ENCODE data around the gene PCYOX1L.
"Not testable (repeated sequence)": the region's sequence is repeated elsewhere in the genome, so short reads cannot be mapped to it uniquely, and the experiment has no call there.

PCYOX1L gene

DNA sequence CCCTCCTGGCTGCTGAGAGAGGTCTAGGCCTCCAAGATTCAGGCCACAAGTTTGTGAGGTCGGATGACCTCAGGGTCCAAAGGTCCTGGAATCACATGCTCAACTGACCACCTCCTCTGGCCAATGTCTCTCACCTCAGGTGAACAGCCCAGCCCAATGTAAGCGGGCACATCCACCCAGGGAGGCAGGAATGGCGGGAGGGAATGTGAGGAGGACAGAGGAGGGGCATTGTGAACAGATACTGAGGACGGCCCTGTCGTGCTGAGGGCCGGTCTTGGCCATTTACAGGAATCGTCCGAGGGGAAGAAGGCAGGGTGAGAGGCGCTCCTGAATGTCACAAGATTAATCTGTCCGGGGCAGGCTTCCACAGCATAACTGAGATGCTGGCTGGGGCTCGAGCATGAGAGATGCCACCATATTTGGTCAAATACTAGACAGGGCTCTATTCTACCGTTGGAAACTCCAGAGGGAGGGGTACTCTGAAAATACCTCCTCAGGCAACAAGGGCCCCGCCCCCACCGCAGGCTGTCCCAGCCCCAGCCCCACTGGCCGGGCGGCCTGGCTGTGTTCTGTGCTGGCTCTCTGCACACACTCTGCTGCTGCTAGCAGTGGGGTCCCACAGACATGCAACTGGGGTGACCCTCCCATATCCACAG is 22.7 kb downstream of the PCYOX1L start:
- H3K4me3 ChIP-seq (ENCODE audit: low read depth, low read length), result no peak overlapping the region
- DNase-seq (ENCODE audit: low read depth), result no peak

DNA sequence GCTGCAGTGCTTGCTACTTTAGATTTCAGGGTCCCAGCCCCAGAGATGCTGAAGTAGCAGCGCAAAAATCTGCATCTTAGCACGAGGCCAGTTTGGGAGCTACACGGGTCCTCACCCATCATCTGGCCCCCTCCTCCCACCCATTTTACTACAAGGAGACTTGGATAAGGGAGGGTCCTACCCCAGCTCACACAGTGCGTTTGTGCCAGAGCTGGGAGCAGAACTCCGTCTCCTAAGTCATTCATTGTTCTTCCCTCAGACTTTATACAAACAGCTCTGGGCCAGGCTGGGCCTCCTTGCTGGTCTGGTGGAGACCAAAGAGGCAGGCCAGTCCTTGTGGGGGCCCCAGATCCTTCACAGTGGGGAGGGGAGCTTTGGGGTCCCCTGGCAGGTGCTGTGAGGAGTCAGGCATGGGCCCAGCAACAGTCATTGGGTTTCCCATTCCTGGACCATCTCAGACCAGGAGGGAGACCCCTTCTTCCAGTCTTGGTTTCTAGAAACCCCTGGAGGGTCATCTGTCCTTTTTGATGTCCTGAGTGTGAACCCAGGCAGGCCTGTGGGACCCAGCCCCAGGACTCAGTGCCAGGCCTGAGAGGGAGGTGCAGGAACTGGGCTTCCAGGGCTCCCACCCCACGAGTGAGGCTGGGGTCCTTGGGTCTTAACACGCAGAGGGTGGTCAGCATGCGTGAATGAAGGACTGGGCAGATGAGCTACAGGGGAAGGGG is 23.6 kb downstream of the PCYOX1L start:
- no peak for DNase-seq (ENCODE audit: low read depth)
- H3K4me3 ChIP-seq (ENCODE audit: low read depth, low read length), result no peak overlapping the region

DNA sequence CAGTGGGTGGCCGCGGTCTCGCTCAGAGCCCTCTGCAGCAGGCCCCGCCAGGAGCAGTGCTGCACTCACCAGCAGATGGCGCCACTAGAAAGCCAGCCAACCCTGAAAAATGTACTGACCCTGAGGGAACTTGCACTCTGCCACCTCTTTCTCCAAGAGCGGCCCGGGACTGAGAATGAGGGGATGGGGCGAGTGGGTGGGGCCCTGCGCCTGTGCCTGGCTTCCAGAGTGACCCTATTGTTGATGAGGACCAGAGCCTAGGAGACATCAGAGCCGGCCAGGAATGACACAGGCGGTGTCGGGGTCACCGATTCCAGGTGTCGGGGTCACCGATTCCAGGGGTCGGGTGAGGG is 24.1 kb downstream of the PCYOX1L start:
- DNase-seq (ENCODE audit: low read depth), result no peak
- H3K4me3 ChIP-seq (ENCODE audit: low read depth, low read length), result no peak overlapping the region

DNA sequence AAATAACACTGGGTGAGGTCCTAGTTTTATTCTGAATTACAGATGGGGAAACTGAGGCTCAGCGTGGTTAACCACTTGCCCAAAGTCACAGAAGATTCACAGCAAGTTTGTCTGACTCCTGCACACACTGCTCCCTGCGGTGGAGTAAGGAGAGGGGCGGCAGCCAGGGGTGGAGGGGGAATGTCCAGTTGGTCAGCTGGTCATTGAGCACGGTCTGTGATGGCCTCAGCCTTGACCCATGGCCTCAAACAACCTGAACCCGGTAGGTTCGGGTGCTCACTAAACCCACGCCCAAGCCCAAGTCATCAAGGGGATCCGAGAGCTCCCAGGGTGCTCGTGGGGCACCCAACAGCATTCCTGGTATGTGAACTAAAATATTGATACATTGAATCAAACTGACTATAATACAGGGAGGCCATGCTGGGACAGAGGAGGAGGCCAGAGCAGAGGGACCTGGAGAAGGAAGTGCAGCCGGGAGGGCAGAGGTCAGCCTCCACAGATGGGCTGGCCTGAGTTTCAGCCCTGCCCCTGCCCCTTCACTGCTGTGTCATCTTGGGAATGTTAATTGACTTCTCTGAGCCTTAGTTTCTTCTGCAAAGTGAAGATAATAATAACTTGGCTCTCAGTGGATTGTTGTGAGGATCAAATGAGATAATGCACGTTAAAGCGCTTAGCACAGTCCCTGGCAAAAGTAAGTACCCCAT is 24.8 kb downstream of the PCYOX1L start:
- no peak overlapping the region for H3K4me3 ChIP-seq (ENCODE audit: low read depth, low read length)
- DNase-seq (ENCODE audit: low read depth), result no peak

DNA sequence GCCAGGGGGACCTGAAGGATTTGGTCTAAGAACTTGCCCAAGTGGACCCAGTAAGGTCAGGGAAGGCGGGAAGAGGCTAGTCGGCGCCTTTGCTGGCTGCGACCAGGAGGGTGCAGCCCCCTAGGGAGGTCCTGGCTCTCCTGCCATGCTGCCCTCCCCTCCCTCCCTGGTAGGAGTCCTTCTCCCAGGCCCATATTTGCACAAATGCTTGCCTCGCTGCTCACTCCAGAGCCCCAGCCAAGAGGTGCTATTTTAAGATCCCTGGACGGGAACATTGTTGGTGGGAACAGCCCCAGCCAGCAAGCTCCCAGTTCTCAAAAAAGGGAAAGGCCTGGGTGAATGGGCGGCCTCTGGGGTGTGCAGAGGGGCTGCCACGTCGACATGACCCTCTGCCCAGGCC is 25.6 kb downstream of the PCYOX1L start:
- DNase-seq (ENCODE audit: low read depth), result no peak

DNA sequence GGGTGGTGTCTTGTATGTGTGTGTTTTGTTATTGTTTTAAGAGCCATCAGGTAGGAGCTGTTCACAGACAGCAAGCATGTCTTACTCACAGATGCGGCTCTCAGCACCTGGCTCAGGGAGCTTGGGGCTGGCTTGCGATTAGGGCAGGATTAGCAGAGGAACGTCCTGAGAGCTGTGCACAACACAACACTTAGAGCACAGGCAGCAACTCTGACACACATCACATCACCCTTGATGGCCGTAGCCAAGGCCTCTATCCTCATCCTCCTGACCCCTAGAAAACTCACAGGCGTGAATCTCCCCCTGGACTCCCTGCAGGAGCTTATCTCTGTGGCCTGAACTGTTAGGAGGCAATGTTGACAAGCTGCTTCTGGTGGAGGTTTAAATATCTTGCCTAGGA is 28.3 kb downstream of the PCYOX1L start:
- no peak for DNase-seq (ENCODE audit: low read depth)

More for the DNA sequence above, 25.6 kb downstream of the PCYOX1L start:
- H3K4me3 ChIP-seq (ENCODE audit: low read depth, low read length), result no peak overlapping the region

DNA sequence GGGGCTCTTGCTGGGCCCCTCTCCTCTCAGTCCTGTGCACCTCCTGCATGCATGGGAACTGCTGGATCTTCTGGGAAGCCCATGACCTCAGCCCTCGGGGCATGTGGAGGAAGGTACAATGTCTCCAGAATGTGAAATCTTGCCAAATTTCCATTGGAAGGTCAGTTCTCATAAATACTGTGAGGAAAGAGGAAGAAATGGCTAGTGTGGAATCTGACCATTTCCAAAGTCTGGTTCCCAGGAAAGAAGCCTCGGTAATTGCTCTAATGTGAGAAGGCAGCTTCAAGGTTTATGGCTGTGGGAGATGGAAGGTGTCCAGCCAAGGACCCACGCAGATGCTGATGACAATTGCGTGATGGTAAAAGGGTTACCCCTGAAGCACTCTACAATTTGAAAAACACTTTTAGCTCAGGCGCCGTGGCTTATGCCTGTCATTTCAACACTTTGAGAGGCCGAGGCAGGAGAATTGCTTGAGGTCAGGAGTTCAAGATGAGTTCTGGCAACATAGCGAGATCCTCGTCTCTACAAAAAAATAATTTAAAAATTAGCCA is 29.3 kb downstream of the PCYOX1L start:
- DNase-seq (ENCODE audit: low read depth), result peak; percentile 79
- no peak overlapping the region for H3K4me3 ChIP-seq (ENCODE audit: low read depth, low read length)

More for the DNA sequence above, 28.3 kb downstream of the PCYOX1L start:
- H3K4me3 ChIP-seq (ENCODE audit: low read depth, low read length), result no peak overlapping the region

DNA sequence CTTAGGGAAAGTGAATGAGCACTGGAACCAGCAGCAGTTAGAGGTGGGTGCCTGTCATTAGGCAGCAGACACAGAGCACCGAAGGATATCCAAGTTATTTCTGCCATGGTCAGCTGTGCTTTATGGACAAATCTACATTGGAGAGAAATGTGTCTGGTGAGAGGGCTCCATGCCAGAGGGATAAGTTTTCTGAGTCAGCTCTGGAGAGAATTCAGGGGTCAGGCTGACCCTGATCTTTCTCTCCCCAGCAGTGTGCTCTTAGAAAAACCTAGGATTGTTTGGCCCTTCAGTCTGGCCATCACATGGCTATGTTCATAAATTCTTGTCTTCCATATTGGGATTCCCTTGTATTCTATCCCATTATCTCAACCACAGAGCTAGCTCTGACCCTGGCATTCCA is 30.1 kb downstream of the PCYOX1L start:
- peak; percentile 79 for DNase-seq (ENCODE audit: low read depth)
- no peak overlapping the region for H3K4me3 ChIP-seq (ENCODE audit: low read depth, low read length)

DNA sequence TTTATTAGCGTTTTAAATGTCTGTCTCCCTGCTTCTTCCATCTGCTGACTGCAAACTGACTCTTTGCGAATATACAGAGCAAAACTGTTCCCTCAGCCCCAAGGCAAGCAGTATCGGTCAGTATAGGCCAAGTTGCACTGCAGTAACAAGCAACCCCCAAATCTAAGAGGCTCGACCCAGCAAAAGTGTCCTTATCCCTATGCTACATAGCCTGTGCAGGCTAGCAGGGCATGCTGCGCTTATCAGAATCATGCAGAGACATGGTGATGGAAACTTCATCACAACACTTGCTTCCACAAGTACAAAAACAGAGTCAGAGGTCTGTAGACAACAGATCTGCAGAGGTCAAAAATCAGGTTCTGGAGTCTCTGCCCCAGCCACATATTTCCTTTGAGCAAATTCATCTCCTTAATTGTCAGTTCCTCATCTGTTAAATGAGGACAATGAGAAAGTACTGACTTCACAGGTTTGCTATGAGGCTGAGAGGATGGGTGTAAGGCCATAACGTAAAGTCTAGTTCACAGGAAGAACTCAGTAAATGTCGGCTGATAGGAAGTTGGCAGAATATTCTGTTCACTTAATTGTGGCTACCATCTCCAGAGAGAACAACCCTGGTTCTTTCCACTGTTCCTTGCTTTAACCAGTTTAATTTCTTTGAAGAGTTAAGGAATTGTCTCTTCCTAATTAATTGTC is 30.8 kb downstream of the PCYOX1L start:
- no peak for DNase-seq (ENCODE audit: low read depth)
- no peak overlapping the region for H3K4me3 ChIP-seq (ENCODE audit: low read depth, low read length)

DNA sequence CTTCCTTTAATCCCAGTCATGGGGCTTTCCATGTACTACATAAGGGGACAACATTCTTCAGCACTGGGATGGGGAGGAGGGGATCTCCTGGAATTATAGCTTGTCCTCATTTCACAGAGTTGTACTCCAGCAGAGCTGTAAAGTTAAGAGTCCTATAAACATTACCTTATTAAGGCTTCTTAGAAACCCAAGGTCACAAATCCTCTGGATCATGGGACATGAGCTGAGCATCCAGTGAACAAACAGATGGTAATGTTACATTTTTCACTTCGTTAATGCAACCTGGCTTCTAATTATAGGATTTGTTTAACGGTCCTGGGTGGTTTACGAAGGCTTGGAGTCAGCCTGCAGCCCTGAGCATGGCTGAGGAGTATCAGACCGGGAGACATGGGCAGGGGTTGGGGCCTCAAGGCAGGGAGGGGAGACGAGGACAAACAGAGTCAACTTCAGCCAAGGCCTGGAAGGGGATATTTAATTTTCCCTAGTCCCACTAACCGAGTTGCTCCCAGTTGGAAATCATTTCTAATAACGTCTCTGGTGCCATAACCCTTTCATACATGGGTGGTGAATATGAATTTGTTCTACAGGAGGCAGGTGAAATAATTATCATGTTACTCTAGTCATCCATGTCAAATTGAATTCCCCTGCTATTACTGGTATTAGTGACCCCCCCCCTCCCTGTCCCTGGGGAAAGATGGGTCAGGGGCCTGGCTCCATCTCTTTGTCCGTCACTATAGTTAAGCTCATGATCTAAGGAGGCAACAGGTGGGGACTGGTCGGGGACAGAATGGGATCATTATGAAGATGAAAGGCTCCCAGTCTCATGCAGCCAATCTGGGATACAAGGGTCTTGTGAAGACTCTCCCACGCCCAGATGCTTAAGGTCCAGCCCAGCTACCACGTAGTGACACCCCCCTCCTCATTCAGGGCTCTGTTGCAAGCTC is 32.0 kb downstream of the PCYOX1L start:
- H3K4me3 ChIP-seq (ENCODE audit: low read depth, low read length), result no peak overlapping the region
- DNase-seq (ENCODE audit: low read depth), result no peak

DNA sequence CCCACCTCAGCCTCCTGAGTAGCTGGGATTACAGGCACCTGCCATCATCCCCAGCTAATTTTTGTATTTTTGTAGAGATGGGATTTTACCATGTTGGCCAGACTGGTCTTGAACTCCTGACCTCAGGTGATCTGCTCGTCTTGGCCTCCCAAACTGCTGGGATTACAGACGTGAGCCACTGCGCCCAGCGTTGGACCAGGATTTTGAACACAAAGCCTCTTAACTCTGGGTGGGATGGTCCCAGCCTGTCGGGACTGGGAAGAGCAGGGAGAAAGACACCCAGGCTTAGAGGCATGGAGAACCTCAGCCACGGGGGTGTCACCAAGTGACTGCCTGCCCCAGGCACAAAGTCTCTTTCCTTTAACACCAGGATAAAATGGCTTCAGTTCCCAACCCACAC is 33.2 kb downstream of the PCYOX1L start:
- not testable (repeated sequence) for DNase-seq (ENCODE audit: low read depth); H3K4me3 ChIP-seq (ENCODE audit: low read depth, low read length)

DNA sequence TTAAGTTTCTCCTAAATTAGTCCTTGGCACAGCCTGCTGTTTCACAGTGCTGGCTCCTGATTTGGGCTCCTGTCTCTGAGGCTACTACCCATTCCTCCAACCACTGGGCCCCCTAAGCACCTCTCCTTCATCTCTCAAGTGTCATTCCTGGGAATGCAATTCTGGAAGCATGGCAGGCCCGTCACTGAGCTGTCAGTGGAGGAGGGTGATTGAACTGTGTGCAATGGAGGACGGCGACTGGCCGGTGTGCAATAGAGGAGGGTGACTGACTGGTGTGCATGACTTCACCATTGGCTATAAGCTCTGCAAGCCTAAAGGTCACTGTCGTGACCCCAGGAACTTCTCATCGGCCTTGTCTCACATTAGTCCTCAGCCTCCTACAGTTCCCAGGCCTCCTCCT is 33.7 kb downstream of the PCYOX1L start:
- DNase-seq (ENCODE audit: low read depth), result no peak
- no peak overlapping the region for H3K4me3 ChIP-seq (ENCODE audit: low read depth, low read length)

DNA sequence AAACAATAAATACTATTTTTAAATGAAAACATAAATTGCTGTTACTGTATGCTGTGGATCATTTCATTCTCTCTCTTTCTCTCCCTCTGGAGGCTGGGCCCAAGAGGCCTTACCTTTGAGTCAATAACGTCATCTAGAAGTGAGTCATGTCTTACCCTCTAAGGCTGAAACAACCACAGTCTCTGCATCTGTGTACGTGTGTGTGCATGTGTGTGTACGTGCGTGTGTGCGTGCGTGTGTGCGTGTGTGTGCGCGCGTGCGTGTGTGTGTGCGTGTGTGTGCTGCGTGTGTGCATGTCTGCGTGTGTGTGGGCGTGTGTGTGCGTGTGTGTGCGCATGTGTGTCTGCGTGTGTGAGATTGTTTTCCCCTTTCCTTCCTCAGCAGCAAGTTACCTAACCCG is 34.9 kb downstream of the PCYOX1L start:
- H3K4me3 ChIP-seq (ENCODE audit: low read depth, low read length), result no peak overlapping the region
- DNase-seq (ENCODE audit: low read depth), result peak; percentile 83

DNA sequence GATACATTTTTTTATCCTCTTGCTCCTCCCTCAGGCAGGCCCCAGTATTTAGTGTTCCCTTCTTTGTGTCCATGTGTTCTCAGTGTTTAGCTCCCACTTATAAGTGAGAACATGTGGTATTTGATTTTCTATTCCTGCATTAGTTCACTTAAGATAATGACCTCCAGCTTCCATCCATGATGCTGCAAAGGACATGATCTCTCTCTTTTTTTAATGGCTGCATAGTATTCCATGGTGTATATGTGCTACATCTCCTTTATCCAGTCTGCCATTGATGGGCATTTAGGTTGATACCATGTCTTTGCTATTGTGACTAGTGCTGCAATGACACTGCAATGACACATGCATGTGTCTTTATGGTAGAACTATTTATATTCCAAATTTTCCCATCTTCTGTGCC is 37.1 kb downstream of the PCYOX1L start:
- not testable (repeated sequence) for DNase-seq (ENCODE audit: low read depth); H3K4me3 ChIP-seq (ENCODE audit: low read depth, low read length)

DNA sequence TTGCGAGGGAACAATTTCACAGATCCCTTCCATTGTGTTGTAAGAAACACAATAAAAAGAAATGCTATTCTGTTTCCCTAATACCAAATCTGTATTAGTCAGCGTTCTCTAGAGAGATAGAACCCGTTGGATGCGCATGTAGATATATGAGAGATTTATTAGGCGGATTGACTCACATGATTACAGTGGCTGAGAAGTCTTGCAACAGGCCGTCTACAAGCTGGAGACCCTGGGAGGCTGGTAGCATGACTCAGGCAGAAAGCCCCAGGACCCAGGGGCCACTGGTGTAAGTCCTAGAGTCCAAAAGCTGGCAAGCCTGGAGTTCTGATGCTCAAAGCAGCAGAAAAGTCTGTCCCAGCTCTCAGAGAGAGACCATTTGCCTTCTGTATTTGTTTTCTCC is 39.7 kb downstream of the PCYOX1L start:
- peak; percentile 99 for DNase-seq (ENCODE audit: low read depth)
- H3K4me3 ChIP-seq (ENCODE audit: low read depth, low read length), result no peak overlapping the region

DNA sequence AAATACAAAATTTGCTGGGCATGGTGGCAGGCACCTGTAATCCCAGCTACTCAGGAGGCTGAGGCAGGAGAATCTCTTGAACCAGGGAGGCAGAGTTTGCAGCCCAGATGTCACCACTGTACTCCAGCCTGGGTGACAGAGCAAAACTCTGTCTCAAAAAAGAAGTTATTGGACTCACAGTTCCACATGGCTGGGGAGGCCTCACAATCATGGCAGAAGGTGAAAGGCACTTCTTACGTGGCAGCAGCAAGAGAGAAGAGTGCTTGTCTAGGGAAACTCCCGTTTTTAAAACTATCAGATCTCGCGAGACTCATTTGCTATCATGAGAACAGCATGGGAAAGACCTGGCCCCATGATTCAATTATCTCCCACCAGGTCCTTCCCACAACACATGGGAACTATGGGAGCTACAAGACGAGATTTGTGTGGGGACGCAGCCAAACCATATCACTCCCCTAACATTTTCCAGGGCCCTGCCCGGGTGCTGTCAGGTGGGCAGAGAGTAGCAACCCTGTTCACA is 41.0 kb downstream of the PCYOX1L start:
- not testable (repeated sequence) for DNase-seq (ENCODE audit: low read depth); H3K4me3 ChIP-seq (ENCODE audit: low read depth, low read length)

DNA sequence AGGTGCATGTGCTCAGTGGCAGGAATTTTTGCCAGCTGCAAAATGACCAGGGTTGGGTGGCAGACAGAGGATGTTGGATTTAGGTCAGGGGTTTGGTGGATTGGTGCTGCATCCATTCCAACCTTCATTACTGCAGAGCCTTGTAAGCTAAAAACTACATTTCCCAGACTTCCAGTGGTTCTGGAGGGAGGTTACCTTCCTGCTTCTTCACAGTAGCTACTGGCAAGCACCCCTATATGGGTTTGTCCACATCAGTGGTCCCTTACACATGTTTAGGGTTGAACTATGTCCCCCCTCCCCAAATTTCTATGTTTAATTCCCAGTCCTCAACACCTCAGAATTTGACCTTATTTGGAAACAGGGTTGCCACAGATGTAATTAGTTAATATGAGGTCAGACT is 41.9 kb downstream of the PCYOX1L start:
- H3K4me3 ChIP-seq (ENCODE audit: low read depth, low read length), result no peak overlapping the region
- DNase-seq (ENCODE audit: low read depth), result no peak

DNA sequence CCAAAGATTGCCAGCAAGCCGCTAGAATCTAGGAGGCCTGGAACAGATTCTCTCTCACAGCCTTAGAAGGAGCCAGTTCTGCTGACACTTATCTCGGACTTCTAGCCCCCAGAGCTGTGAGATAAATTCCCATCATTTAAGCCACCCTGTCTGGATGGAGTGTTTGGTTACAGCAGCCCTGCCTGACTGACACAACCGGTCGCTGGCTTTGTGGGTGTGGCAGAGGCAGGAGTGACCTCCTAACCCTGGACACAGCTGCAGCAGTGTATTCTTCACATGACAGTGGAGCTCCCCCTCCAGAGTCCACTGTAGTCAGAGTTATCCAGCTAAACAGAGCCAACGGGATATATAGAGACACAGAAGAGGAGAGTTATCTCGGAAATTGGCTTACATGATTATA is 42.5 kb downstream of the PCYOX1L start:
- no peak overlapping the region for H3K4me3 ChIP-seq (ENCODE audit: low read depth, low read length)

DNA sequence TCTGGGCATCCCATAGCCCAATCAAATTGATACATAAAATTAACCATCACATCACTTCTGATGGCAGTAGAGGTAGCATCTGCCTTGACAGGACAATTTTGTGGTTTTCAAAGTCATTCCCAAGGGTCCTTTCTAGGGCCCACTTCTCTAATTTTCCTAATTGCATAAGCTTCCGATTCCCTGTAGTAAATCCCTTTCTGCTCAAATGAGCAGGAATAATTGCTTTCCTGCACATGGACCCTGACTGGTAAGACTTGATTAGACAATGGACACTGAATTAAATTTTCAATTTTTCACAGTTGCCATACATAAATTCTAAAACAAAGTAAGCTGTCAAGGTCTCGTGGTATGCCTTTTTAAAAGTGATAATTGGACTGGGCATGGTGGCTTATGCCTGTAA is 43.2 kb downstream of the PCYOX1L start:
- H3K4me3 ChIP-seq (ENCODE audit: low read depth, low read length), result no peak overlapping the region
- no peak for DNase-seq (ENCODE audit: low read depth)

More for the DNA sequence above, 42.5 kb downstream of the PCYOX1L start:
- no peak for DNase-seq (ENCODE audit: low read depth)
